IMR-90 (cell line): Measurements from ENCODE around the gene SLC25A17. TPM values are rescaled to one million over a fixed set of nuclear protein-coding genes. Genes with fewer than 3 reads are reported as not detected.
"Not testable (repeated sequence)": the region's sequence is repeated elsewhere in the genome, so short reads cannot be mapped to it uniquely, and the experiment has no call there.

ENCODE experiments used
- ATAC-seq: fragments of 200-7000 bp; cut with Tn5 transposase; 2 replicates; pipeline ENCODE4 v1.9.1; 2020; ENCODE audit warnings: low read depth, mild to moderate bottlenecking, moderate library complexity
- BruUV-seq: library from RNA; stranded (reverse); fragments of 400-500 nt; replicated peaks from 2 replicates; lab custom pipeline; 2021; lab: Mats Ljungman, UMichigan
- CTCF ChIA-PET: fragments of 300-600 bp; formaldehyde crosslinking; extraction: SDS; loops from one replicate; lab custom pipeline; 2021; ENCODE audit warnings: antibody characterized with exemption; lab: Yijun Ruan, JAX
- POLR2A ChIA-PET: fragments of 300-600 bp; sonication (Branson Sonifier 250); formaldehyde crosslinking; loops from one replicate; lab custom pipeline; 2022; ENCODE audit warnings: antibody characterized with exemption; ENCODE audit not compliant: unreplicated experiment; lab: Charles Lee
- DNase-seq: peaks from one replicate; pipeline ENCODE4 v3.0.0; 2013
- H2AFZ ChIP-seq: replicated peaks from 2 replicates; pipeline ENCODE3; 2013; ENCODE audit warnings: low read length, mild to moderate bottlenecking; ENCODE audit not compliant: poor library complexity
- H2AK5ac ChIP-seq: 2 replicates; pipeline ENCODE4 v1.6.1; 2013; ENCODE audit warnings: low read depth, low read length, inconsistent platforms
- H2AK9ac ChIP-seq: replicated peaks from 2 replicates; pipeline ENCODE3; 2013; ENCODE audit warnings: mild to moderate bottlenecking, low read depth, low read length, moderate library complexity; ENCODE audit not compliant: poor library complexity
- H2BK120ac ChIP-seq: 2 replicates; pipeline ENCODE4 v1.6.1; 2013; ENCODE audit warnings: low read depth, low read length, inconsistent platforms
- H2BK15ac ChIP-seq: 3 replicates; pipeline ENCODE4 v1.6.1; 2013; ENCODE audit warnings: low read depth, low read length, inconsistent platforms
- H2BK20ac ChIP-seq: 2 replicates; pipeline ENCODE4 v1.6.1; 2013; ENCODE audit warnings: low read depth, mild to moderate bottlenecking, inconsistent platforms, low read length, moderate library complexity
- H2BK5ac ChIP-seq: 2 replicates; pipeline ENCODE4 v1.6.1; 2013; ENCODE audit warnings: mild to moderate bottlenecking, low read depth, low read length, inconsistent platforms; ENCODE audit not compliant: poor library complexity, severe bottlenecking
- H3K14ac ChIP-seq: replicated peaks from 2 replicates; pipeline ENCODE4 v1.6.1; 2013; ENCODE audit warnings: low read depth, low read length, inconsistent platforms
- H3K18ac ChIP-seq: 2 replicates; pipeline ENCODE4 v1.6.1; 2013; ENCODE audit warnings: low read depth, low read length, control low read depth
- H3K23ac ChIP-seq: 2 replicates; pipeline ENCODE4 v1.6.1; 2013; ENCODE audit warnings: low read depth, low read length, inconsistent platforms
- H3K27ac ChIP-seq: 2 replicates; pipeline ENCODE4 v1.5.1; 2013; ENCODE audit warnings: mild to moderate bottlenecking, control low read depth, low read length; ENCODE audit not compliant: insufficient read depth
- H3K27me3 ChIP-seq: 2 replicates; pipeline ENCODE4 v1.6.1; 2013; ENCODE audit warnings: low read length; ENCODE audit not compliant: control insufficient read depth, insufficient read depth
- H3K36me3 ChIP-seq: 2 replicates; pipeline ENCODE4 v1.6.1; 2013; ENCODE audit warnings: low read length, mixed read lengths; ENCODE audit not compliant: control insufficient read depth, insufficient read depth
- H3K4ac ChIP-seq: 2 replicates; pipeline ENCODE4 v1.6.1; 2013; ENCODE audit warnings: low read depth, low read length, inconsistent platforms
- H3K4me1 ChIP-seq: 2 replicates; pipeline ENCODE4 v1.6.1; 2013; ENCODE audit warnings: low read length, mixed read lengths; ENCODE audit not compliant: control insufficient read depth, insufficient read depth
- H3K4me2 ChIP-seq: 2 replicates; pipeline ENCODE4 v1.6.1; 2013; ENCODE audit warnings: low read depth, mild to moderate bottlenecking, control low read depth, low read length, moderate library complexity
- H3K4me3 ChIP-seq: 2 replicates; pipeline ENCODE4 v1.5.1; 2013; ENCODE audit warnings: low read depth, mild to moderate bottlenecking, control low read depth, low read length, moderate library complexity; ENCODE audit not compliant: insufficient read depth
- H3K56ac ChIP-seq: 2 replicates; pipeline ENCODE4 v1.6.1; 2013; ENCODE audit warnings: low read length, inconsistent platforms; ENCODE audit not compliant: insufficient read depth; ENCODE audit errors: extremely low read depth
- H3K79me1 ChIP-seq, 2 experiments: 2 replicates each; pipeline ENCODE4 v1.6.1; 2013; ENCODE audit warnings: low read length in 2 of 2, inconsistent platforms in 1 of 2, low read depth in 1 of 2
- H3K9ac ChIP-seq: 2 replicates; pipeline ENCODE4 v1.6.1; 2013; ENCODE audit warnings: low read depth, low read length, control low read depth
- H3K9me1 ChIP-seq: 2 replicates; pipeline ENCODE4 v1.6.1; 2013; ENCODE audit warnings: low read length, inconsistent platforms; ENCODE audit not compliant: insufficient read depth
- H3K9me3 ChIP-seq: 2 replicates; pipeline ENCODE4 v1.6.1; 2013; ENCODE audit warnings: low read length; ENCODE audit not compliant: control insufficient read depth, insufficient read depth
- H4K20me1 ChIP-seq: 2 replicates; pipeline ENCODE4 v1.6.1; 2013; ENCODE audit warnings: low read length, inconsistent platforms; ENCODE audit not compliant: insufficient read depth
- H4K5ac ChIP-seq: 2 replicates; pipeline ENCODE4 v1.6.1; 2013; ENCODE audit warnings: mild to moderate bottlenecking, low read depth, low read length, control low read depth
- H4K8ac ChIP-seq, 2 experiments: 2 replicates each; pipeline ENCODE4 v1.6.1; 2013; ENCODE audit warnings: low read depth in 2 of 2, low read length in 2 of 2, control low read depth in 1 of 2, inconsistent platforms in 1 of 2
- H4K91ac ChIP-seq: 2 replicates; pipeline ENCODE4 v1.6.1; 2013; ENCODE audit warnings: low read depth, low read length, inconsistent platforms; ENCODE audit not compliant: insufficient read depth
- WGBS, 2 experiments: methylation state at CpG; one replicate each; pipeline versions ENCODE4 v1.1.5 to v1.1.7; 2013; ENCODE audit warnings: missing lambda C conversion rate in 2 of 2; ENCODE audit not compliant: insufficient read length in 1 of 2; ENCODE audit errors: extremely low coverage in 2 of 2; 5-methylcytosine and 5-hydroxymethylcytosine counted together
- dilution Hi-C: fragments of 300-500 bp; cut with HindIII; formaldehyde crosslinking; loops from one replicate; pipeline ENCODE4 v1.14.3; 2018; ENCODE audit warnings: low sequenced_read_pairs; ENCODE audit not compliant: unreplicated experiment
- in situ Hi-C: fragments of 300-500 bp; cut with MboI; formaldehyde crosslinking; loops from 3 replicates; pipeline ENCODE4 v1.14.3; 2019; ENCODE audit warnings: low sequenced_read_pairs, inconsistent platforms, mixed read lengths
- intact Hi-C: fragments of 100-400 bp; cut with micrococcal nuclease; formaldehyde crosslinking; loops from 2 replicates; pipeline ENCODE4 v1.10.0; 2022
- polyA plus RNA-seq, 3 experiments: library from polyadenylated mRNA; depleted of rRNA; stranded (reverse); fragments of >200 nt; gene quantifications; 2 replicates each; pipeline ENCODE4 v1.2.3, GENCODE V29; 2012; ENCODE audit warnings: low replicate concordance in 1 of 3
- total RNA-seq: library from RNA; depleted of rRNA; stranded (reverse); fragments of >200 nt; gene quantifications from 2 replicates; pipeline ENCODE4 v1.2.3, GENCODE V29; 2012

SLC25A17 gene
- total and polyA plus RNA-seq, 2 of the 4 experiments (the other 2 are of a cell fraction), result 19.6 to 36.0 TPM

DNA sequence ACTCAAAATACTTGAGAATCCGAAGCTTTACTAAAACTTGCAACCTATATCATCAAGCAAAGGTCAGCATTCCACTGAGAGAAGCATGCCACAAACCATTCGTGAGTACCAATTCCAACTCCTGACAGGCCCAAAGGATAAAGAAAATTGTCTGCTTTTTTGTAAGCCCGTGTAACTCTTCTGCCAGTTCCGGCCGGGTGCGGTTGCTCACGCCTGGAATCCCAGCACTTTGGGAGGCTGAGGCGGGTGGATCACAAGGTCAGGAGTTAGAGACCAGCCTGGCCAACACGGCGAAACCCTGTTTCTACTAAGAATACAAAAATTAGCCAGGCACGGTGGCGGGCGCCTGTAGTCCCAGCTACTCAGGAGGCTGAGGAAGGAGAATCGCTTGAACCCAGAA lies 37.4 kb downstream of the SLC25A17 start:
- ATAC-seq, H3K79me1 ChIP-seq, H4K5ac ChIP-seq, H3K9me3 ChIP-seq, H4K8ac ChIP-seq, H3K4ac ChIP-seq, BruUV-seq, H3K14ac ChIP-seq, H2AK5ac ChIP-seq, H3K23ac ChIP-seq, H3K9ac ChIP-seq, H2BK120ac ChIP-seq, H3K9me1 ChIP-seq, in situ Hi-C loops, H3K18ac ChIP-seq, intact Hi-C loops, H3K27ac ChIP-seq, H2AK9ac ChIP-seq, H2AFZ ChIP-seq, H2BK5ac ChIP-seq, H3K4me2 ChIP-seq, H2BK20ac ChIP-seq, H4K91ac ChIP-seq, DNase-seq, H2BK15ac ChIP-seq, H3K56ac ChIP-seq, H3K27me3 ChIP-seq, H3K4me1 ChIP-seq, dilution Hi-C loops, H3K36me3 ChIP-seq, POLR2A ChIA-PET, H4K20me1 ChIP-seq, H3K4me3 ChIP-seq: not testable (repeated sequence)
- 92% methylated on average over 5 of the region's 14 CpGs; no CpG with 5 or more reads in 1 of the 2 experiments for WGBS, 2 experiments
- CTCF ChIA-PET, result interaction anchor here (1.1 kb wide), 1 partner anchor 99 kb away, joined by 3 read pairs; no protein-coding TSS in a partner anchor
